ENCODE data around the gene TBC1D22A. TPM values are rescaled to one million over a fixed set of nuclear protein-coding genes. Genes with fewer than 3 reads are reported as not detected.

The TBC1D22A gene
- total RNA-seq, 4 donors from 2014 or later: 16.2 to 22.2 (median 17.8) TPM

DNA sequence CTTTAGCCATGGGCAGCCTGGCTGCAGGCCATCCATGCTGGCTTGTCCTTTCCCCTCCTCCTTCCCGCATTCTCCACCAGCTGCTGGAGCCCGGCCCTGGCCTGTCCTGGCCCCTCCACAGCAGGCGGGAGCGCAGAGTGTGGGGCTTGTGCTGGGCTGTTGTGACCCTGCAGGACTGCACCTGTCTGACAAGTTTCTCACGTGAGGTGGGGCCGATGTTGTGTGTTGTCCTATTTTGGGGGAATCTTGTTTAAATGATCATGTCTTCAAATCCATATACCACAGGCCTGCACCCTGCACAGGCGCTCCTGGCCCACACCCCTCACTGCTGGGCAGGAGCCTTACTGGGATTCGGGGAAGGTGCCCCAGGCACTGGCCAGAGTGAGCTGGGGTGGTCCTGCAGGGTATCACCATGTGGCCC lies 30.4 kb downstream of the TBC1D22A start:
- Histone ChIP-seq H3K27me3 (no peaks in the 10 kb centered on the region), H3K9me3 (no peaks in the 10 kb centered on the region), H3K27ac (peak overlapping the region in 1 of 4 donors; percentile 70), H3K36me3 (peaks cover 0 to 54% of the 10 kb centered on the region in 2 donors), H3K4me3 (no peak overlapping the region), H3K4me1 (peaks cover 0 to 24% (median 7%) of the 10 kb centered on the region in 3 donors)
- ATAC-seq: no peak
- no CpG with 5 or more reads among the region's 8 CpGs for WGBS, 2 donors (ENCODE audit: low coverage in 1 of 2)
- no peak for TF ChIP-seq POLR2A (IDR thresholded peaks at IDR 0.05)
- TF ChIP-seq, protein P1, sequence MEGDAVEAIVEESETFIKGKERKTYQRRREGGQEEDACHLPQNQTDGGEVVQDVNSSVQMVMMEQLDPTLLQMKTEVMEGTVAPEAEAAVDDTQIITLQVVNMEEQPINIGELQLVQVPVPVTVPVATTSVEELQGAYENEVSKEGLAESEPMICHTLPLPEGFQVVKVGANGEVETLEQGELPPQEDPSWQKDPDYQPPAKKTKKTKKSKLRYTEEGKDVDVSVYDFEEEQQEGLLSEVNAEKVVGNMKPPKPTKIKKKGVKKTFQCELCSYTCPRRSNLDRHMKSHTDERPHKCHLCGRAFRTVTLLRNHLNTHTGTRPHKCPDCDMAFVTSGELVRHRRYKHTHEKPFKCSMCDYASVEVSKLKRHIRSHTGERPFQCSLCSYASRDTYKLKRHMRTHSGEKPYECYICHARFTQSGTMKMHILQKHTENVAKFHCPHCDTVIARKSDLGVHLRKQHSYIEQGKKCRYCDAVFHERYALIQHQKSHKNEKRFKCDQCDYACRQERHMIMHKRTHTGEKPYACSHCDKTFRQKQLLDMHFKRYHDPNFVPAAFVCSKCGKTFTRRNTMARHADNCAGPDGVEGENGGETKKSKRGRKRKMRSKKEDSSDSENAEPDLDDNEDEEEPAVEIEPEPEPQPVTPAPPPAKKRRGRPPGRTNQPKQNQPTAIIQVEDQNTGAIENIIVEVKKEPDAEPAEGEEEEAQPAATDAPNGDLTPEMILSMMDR (IDR thresholded peaks at IDR 0.05): no peak
- TF ChIP-seq EP300 (IDR thresholded peaks at IDR 0.05): no peak
- no peak for TF ChIP-seq POLR2AphosphoS5 (IDR thresholded peaks at IDR 0.05)

DNA sequence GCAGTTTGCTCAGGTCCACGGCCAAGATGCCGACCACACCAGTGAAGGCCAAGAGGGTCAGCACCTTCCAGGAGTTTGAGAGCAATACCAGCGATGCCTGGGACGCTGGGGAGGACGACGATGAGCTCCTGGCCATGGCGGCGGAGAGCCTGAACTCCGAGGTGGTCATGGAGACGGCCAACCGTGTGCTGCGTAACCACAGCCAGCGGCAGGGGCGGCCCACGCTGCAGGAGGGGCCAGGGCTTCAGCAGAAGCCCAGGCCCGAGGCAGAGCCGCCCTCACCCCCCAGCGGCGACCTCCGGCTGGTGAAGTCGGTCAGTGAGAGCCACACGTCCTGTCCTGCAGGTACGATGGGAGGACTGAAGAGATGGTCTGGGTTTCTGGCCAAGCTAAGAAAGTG lies 31.0 kb downstream of the TBC1D22A start:
- Histone ChIP-seq H3K36me3 (peaks cover 0 to 60% of the 10 kb centered on the region in 2 donors), H3K9me3 (no peaks in the 10 kb centered on the region), H3K4me1 (peaks cover 0 to 27% (median 7%) of the 10 kb centered on the region in 3 donors), H3K27me3 (no peaks in the 10 kb centered on the region), H3K4me3 (no peak overlapping the region), H3K27ac (no peak overlapping the region)
- no peak for ATAC-seq
- WGBS, 2 donors (ENCODE audit: low coverage in 1 of 2): 100% methylated on average over 2 of the region's 23 CpGs; no CpG with 5 or more reads in 1 of the 2 donors
- TF ChIP-seq, protein P1 (IDR thresholded peaks at IDR 0.05): no peak

GRCh38 chr22:46794067-46794466 lies 31.6 kb downstream of the TBC1D22A start:
- Histone ChIP-seq H3K9me3 (no peaks in the 10 kb centered on the region), H3K36me3 (peaks cover 0 to 62% of the 10 kb centered on the region in 2 donors), H3K27ac (no peak overlapping the region), H3K27me3 (no peaks in the 10 kb centered on the region), H3K4me3 (no peak overlapping the region), H3K4me1 (peaks cover 0 to 33% (median 11%) of the 10 kb centered on the region in 3 donors)
- no CpG with 5 or more reads among the region's 12 CpGs for WGBS, 2 donors (ENCODE audit: low coverage in 1 of 2)
- TF ChIP-seq, protein P1 (IDR thresholded peaks at IDR 0.05): no peak
- ATAC-seq: no peak

DNA sequence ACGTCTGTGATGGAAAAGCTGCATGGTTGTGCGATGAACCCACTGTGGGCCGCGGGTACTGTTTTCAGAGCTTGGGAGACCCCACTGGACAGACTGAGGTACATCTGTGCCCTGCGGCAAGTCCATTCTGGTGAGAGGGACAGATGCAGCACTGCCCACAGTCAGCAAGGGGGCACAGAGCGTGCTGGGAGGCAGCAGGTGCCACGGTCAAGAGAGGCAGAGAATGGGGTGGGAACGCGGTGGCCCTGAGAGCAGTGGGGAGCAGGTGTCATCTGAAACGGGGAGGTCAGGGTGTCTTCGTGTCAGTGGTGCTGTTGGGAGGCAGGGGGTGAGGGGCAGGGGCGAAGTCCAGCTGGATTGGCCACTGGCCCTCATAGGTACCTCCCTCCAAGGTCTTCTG lies 32.0 kb downstream of the TBC1D22A start:
- peaks cover 0 to 33% (median 11%) of the 10 kb centered on the region in 3 donors for H3K4me1 ChIP-seq
- H3K4me3 ChIP-seq: no peak overlapping the region
- H3K9me3 ChIP-seq: no peaks in the 10 kb centered on the region
- no peaks in the 10 kb centered on the region for H3K27me3 ChIP-seq
- ATAC-seq: no peak
- WGBS, 2 donors (ENCODE audit: low coverage in 1 of 2): 93 to 96% methylated on average over 5 to 7 of the region's 12 CpGs
- peaks cover 0 to 67% of the 10 kb centered on the region in 2 donors for H3K36me3 ChIP-seq
- H3K27ac ChIP-seq: no peak overlapping the region
- TF ChIP-seq, protein P1 (IDR thresholded peaks at IDR 0.05): no peak
- TF ChIP-seq POLR2A (IDR thresholded peaks at IDR 0.05) (no peak), POLR2AphosphoS5 (IDR thresholded peaks at IDR 0.05) (no peak), EP300 (IDR thresholded peaks at IDR 0.05) (no peak)

DNA sequence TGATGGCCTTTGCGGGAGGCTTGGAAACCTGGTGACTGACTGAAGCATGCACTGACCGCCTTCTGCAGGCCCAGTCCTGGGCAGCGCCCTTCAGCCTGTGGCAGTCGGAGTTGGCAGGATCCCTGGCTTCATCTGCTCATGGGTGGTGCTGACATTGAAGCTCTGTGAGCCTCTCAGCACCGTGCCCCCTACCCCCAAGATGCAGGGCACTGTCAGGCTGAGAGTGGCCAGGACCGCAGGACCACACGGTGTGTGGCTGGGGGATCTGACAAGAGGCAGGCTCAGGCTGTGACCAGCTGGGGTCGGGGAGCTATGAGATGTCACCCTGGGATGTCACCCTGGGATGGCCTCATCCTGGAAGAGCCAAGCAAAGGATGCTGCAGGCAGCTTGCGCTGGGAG lies 32.7 kb downstream of the TBC1D22A start:
- 80 to 93% methylated on average over 2 of the region's 9 CpGs for WGBS, 2 donors (ENCODE audit: low coverage in 1 of 2)
- TF ChIP-seq POLR2AphosphoS5 (IDR thresholded peaks at IDR 0.05): no peak
- Histone ChIP-seq H3K4me3 (no peak overlapping the region), H3K27me3 (no peaks in the 10 kb centered on the region), H3K36me3 (peaks cover 0 to 73% of the 10 kb centered on the region in 2 donors), H3K27ac (no peak overlapping the region), H3K9me3 (no peaks in the 10 kb centered on the region), H3K4me1 (peaks cover 0 to 33% (median 11%) of the 10 kb centered on the region in 3 donors)
- no peak for ATAC-seq

Measured in gastroesophageal sphincter (tissue), 4 donors.